ENCODE data around the gene DRG2.

The DRG2 gene
- total RNA-seq, result 13.9 to 45.1 (median 31.5) reads per million in 18 experiments

- DNase-seq, result peak; percentile 93 to 94
These were observed at the start of gene DRG2 for GRCh38 chr17:18087610-18088491. DRG2 (plus strand) TSS chr17:18087948; CDS start chr17:18088024, 76 bp downstream.

- DNase-seq, result peak; percentile 54 to 60
These were observed 49.4 kb upstream of the DRG2 start for GRCh38 chr17:18038149-18038850.

GRCh38 chr17:18038861-18039534, 48.8 kb upstream of the DRG2 start, which contains the start of the genes ATPAF2 and GID4:
ATPAF2 (minus strand) TSS chr17:18039168; CDS start chr17:18039013, 155 bp downstream.
GID4 (plus strand) TSS chr17:18039408; CDS start chr17:18039465, 57 bp downstream.
- DNase-seq, result peak; percentile 99 to 100

GRCh38 chr17:18039535-18040260, 48.0 kb upstream of the DRG2 start:
- DNase-seq, result peak in 1 of 2 donors; percentile 29

DNA sequence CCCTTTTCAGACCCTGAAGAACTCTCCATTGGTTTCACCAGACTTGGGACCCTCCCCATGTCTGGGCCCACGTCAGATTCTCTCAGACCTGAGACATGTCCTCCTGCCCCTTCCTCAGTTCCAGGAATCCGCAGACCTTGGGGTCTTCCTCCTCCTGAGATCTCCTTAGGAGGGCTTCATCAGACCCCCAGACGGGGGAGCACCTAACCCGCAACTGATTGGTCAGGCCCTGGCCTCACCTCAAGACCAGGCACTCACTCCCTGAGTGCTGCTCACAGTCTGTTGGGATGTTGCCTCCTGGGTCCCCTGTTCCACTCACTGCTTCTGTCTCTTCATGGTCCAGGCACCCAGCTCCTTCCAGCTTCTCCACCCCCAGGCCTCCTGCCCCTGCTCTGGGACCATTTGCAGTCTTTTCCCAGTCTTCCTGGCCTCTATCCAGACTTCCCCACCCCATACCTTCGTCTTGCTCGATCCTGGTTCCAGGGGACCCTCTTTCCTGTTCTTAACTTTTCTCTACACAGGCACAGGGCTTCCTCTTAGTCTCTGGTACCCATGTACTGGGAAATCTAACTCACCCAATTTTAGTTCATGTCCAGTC, 47.4 kb upstream of the DRG2 start:
- DNase-seq, result no peak

- peak; percentile 31 to 62 for DNase-seq
These were observed 46.0 kb upstream of the DRG2 start for GRCh38 chr17:18041776-18042175.

DNA sequence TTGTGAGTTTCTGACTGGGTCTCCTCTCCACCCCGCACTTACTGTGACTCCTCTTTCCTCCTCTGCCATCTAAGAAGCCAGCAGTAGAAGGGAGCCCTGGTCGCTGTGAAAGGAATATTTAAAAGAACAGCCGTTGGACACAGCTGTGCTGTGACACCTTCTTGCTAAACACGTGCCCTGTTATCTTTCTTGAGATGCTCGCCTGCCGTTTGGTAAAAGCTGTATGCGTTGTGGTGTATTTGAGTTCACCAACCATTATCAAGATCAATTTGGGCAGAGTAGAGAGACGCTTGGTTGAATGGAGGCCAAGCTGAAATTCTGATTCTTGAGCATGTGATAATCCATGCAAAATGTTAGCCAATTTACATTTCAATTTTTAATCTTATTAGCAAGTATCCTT, 44.8 kb upstream of the DRG2 start:
- no peak for DNase-seq

DNA sequence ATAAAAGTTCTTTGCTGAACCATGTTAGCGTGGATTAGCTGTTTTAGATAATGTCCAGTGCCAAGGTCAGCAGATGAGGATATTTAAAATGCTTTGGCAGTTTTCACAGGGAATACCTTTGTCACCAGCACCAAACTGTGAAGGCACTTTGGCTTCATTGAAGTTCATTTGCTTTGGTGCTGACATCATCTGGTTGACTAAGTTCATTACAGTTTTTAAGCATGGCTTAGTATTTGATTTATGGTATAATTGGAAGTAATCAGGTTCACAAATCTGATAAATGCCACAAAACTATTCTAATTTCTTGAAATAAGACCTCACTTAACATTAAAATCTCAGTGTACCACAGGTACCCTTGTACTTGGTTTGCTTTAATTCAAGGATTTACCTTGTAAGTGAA, 44.3 kb upstream of the DRG2 start:
- no peak for DNase-seq

GRCh38 chr17:18044609-18045008, 43.1 kb upstream of the DRG2 start:
- no peak for DNase-seq

DNA sequence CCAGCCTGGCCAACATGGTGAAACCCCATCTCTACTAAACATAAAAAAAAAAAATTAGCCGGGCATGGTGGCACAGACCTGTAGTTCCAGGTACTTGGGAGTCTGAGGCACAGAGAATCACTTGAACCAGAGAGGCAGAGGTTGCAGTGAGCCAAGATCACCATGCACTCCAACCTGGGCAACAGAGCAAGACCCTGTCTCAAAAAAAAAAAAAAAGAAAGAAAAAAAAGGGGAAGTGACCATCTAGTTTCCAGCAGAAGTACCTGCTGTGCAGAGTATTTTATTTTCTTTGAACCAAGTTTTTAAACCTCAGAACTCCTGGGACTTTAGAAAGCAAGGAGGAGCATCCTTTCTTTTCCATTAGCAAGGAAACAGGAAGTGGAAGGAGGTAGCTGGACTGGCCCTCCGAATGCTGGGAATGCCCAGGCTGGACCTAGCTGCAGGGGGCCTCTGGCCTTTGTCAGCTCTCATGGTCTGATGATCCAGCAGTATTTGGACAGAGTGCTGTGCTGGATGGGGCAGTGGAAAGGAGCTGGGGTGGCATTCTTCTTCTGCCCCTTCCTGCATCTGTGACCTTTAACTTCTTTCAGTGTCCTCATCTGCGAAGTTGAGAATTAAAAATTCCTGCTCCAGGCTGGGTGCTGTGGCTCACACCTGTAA, 41.9 kb upstream of the DRG2 start:
- DNase-seq, result no peak

- DNase-seq, result no peak
These were observed 32.2 kb upstream of the DRG2 start for GRCh38 chr17:18055597-18055996.

DNA sequence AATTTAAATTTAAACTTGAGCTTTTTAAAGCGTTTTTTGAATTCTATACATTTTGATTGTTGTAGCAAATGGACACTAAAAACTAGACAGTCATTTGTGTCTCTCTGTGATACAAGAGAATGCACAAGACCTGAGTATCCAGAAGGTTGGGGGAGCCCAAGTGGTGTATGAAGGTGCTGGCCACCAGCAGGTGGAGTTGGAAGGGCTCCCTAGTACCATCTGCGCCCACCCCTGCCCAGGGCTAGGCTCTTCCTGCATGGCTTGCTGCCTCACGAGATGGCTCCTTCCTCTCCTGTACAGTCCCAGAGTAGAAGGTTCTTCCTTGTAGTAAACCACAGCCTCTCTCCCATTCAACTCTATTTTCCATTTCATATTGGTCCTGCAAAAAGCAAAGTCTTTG, 31.5 kb upstream of the DRG2 start:
- DNase-seq, result no peak

- no peak for DNase-seq
These were observed 28.5 kb upstream of the DRG2 start for GRCh38 chr17:18059283-18059682.

GRCh38 chr17:18064053-18064452, 23.7 kb upstream of the DRG2 start:
- no peak for DNase-seq

DNA sequence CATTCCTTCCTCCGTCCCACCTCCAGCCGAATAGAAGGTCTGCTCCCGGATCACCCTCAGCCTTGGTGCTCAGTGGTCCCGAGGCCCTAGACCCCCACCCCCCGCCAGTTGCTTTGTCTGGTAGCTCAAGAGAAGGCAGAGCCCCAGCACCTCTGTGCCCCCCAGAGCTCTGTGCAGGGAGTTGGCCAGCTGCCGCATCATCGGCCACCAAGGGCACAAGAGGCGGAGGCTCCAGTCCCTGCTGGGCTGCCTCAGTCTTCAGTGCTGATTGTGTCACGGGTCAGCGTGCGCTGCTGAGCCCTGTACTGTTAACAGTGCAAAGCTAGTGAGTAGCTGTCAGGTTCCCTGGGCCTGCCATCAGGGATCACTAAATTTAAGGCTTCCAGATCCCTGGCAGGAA, 22.2 kb upstream of the DRG2 start:
- no peak for DNase-seq

GRCh38 chr17:18066866-18067265, 20.9 kb upstream of the DRG2 start:
- no peak for DNase-seq

DNA sequence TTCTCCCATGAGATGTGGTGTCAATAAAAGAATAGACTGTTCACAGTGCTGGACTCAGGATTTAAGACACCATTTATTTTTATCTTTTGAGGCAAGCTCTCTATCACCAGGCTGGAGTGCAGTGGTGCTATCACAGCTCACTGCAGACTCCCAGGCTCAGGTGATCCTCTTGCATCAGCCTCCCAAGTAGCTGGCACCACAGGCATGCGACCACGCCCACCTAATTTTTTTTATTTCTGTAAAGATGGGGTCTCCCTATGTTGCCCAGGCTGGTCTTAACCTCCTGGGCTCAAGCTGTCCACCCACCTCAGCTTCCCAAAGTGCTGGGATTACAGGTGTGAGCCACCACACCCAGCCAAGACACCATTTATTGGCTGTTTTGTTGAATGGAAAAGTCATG, 18.6 kb upstream of the DRG2 start:
- no peak for DNase-seq

DNA sequence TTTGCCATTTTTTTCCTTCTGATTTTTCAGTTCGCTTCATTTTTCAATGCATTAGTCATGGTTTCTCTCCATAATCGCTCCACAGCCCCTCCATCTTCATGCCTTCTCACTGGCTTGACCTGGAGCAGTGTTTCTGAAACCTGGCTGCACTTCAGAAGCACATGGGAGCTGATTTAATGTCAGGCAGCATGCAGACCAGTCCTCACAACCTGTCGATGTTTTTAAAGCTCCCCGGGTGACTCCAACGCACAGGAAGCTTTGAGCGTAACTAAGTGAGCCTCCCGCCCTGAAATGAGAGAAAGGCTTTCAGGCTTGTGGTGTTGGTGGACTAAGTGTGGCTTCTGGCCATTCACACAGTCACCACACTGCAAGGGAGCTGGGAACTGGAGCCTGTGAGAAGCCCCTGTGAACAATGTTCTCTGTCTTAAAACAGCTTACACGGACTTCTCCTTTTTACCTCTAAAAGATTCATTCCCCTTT, 16.8 kb upstream of the DRG2 start:
- no peak for DNase-seq

- no peak for DNase-seq
These were observed 16.0 kb upstream of the DRG2 start for GRCh38 chr17:18071751-18072150.

DNA sequence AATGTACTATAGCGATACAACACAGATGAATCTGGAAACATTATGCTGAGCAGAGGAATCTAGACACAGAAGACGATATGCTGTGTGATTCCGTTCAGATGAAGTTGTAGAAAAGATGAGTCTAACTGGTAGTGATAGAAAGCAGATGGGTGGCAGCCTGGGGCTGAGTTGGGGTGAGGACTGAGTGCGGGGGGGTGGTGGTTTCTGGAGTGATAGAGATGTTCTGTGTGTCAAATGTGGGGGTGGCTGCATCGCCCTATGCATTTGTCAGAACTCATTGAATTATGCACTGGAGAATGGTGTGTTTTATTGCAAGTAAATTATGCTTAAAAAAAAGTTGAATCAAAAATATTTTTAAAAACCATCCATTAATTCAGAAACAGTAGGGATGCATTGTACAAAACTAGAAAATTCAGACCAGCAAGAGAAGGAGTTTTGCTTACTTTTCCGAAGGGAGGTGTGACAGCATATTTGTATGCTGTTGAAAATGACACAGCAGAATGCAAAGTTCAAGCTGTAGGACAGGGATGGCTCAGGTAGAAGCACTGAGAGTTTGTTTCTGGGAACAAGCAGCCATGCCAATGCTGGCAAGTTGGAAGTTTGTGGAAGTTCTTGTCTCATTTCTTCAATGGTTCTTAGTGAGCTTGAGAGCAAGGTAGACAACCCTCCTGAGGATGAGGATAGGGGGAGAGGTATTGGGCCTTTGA, 13.0 kb upstream of the DRG2 start:
- DNase-seq, result no peak

DNA sequence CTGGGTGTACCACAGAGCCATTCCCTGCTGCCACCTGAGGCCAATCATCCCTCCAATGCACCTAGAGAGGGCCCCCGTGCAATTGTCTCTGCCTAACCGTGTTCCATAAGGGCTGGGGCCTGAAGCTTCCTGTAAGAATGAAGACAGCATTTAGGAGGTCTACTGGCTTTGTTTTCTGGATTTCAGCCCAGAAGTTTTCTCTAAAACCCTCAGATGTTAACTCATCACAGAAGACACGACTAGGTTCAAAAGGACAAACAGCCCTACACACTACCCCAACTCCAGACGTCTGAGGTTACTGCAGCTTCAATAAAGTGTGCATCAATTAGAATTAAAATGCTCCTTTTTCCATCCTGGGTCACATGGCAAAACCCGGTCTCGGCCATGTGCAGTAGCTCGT, 10.8 kb upstream of the DRG2 start:
- no peak for DNase-seq

Measured in inflammatory macrophage (primary cell).